ENCODE results near the gene FAP.

FAP gene

DNA sequence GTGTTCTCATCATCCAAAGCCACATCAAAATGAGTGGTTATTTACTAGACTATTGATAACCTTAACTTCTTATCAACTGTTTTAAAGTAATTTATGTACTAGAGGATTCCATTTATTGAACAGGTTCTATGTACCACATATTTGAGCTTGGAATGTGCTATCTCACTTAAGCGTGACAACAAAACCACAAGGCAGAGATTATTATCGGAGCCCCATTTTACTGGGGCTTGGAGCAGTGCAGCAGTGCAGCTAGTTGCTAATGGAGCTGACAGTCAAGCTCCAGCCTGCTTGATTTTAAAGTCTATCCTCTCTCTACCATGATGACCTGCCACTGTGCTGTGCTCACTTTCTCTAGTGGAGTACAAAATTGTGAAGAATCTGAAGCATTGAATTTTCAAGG is 115.8 kb downstream of the FAP start:
- no peak for DNase-seq (ENCODE audit: low read depth in 1 of 2, low spot score in 1 of 2)

DNA sequence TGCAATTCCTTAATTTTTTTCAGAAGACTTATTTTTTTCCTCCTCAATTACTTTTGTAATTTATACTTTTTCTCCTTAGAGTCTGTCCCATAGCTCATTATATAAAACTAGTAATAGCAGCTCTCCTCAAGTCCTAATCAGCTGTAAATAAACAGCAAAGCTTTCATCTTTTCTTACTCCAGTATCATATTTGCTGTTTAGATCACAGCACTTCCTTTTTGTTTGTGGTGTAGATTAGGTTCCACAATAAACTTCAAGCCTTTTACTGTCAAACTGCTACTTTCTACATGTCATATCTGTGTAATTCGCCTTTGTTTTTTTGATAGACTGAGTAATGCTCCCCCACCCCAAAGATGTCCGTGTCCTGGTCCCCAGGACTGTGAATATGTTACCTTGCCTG is 116.7 kb downstream of the FAP start:
- DNase-seq (ENCODE audit: low read depth in 1 of 2, low spot score in 1 of 2): no peak

- no peak for DNase-seq (ENCODE audit: low read depth in 1 of 2, low spot score in 1 of 2)
These were observed 117.1 kb downstream of the FAP start for GRCh38 chr2:162126111-162126519.

DNA sequence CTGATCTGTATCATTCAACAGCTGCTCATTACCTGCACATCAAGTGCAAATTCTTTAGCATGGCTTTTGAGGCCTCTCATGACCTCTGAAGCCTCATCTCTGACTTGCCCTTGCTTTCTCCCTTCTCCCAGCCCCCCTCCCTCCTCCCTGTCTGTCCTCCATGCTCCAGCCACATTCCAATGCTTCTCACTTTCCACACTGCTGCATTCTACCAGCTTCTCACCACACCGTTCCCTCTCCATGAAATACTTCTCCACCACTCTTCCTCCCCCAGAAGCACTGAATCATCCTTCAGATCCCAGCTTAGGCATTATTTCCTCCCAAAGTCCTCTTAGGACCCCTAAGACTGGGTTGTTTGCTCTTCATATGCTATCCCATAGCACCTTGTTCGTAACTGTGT is 118.1 kb downstream of the FAP start:
- no peak for DNase-seq (ENCODE audit: low read depth in 1 of 2, low spot score in 1 of 2)

GRCh38 chr2:162123806-162124758 is 119.2 kb downstream of the FAP start:
- peak in 1 of 2 donors; percentile 49 for DNase-seq (ENCODE audit: low read depth in 1 of 2, low spot score in 1 of 2)
